Fibroblast of skin of left quadriceps (primary cell): Measurements from ENCODE around the gene DGAT2L6.
"Not testable (repeated sequence)": the region's sequence is repeated elsewhere in the genome, so short reads cannot be mapped to it uniquely, and the experiment has no call there.

Source experiments
- DNase-seq, 2 experiments: peaks; one replicate each; pipeline ENCODE4 v3.0.0-alpha.2; 2013; ENCODE audit warnings: low read depth in 2 of 2

The DGAT2L6 gene

DNA sequence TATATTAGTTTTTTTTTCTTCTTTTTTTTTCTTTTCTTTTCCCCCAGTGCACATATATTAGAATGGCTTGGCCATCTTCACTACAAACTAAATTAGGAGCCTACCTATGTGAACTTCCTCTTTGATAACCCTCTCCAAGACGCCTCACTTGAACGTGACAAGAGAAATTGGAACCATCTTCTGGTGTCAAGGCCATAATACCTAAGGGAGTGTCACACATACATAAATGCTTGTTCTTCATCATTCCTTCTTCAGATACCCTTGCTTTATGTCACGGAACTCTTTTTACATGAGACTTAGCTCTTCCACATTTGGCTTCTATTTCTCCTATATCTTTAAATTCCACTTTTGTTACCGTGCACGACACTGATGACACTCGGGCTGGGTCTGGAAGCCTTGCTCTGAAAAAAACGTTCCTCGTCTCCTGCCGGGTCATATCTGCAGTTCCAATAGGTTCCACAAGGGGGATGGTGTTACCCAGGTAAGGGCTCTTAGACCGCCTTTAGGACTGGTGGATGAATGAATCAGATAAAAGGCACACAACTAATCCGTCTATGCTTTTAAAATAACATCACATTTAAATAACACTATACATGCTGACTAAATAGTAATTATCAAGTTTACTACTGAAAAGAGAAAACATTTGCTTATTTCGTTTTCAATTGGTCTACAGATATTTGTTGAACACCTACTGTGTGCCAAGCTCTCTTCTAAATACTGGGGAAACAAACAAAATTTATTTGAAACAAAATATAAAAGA is 19.9 kb downstream of the DGAT2L6 start:
- DNase-seq: peak in 1 of 2 experiments; percentile 3

DNA sequence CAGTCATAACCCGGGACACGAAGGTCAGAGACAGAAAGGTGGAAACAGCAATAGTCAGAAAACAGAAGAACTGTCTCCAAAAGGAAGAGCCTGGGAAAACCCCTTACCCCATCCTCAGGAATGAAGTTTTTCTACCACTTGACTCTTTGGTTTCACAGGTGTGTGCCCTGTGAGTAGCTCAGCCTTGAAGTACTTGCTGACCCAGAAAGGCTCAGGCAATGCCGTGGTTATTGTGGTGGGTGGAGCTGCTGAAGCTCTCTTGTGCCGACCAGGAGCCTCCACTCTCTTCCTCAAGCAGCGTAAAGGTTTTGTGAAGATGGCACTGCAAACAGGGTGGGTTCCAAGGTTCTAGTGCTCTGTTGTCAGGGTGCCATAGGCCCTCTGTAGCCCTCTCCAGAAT is 24.4 kb downstream of the DGAT2L6 start:
- DNase-seq: no peak

DNA sequence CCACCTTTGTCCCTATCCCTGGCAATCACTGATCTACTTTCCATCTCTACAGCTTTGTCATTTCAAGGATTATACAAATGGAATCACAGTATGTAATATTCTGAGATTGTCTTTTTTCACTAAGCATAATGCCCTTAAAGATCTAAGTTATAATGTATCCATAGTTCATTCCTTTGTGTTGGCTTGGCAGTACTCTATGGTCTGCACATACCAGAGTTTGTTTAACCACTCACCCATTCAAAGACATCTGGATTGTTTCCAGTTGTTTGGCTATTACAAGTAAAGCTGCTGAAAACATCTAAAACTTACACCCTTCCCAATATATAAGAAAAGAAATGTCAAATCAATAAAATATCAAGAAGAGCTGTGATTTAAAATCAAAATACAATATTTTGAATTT is 31.2 kb downstream of the DGAT2L6 start:
- DNase-seq: no peak

DNA sequence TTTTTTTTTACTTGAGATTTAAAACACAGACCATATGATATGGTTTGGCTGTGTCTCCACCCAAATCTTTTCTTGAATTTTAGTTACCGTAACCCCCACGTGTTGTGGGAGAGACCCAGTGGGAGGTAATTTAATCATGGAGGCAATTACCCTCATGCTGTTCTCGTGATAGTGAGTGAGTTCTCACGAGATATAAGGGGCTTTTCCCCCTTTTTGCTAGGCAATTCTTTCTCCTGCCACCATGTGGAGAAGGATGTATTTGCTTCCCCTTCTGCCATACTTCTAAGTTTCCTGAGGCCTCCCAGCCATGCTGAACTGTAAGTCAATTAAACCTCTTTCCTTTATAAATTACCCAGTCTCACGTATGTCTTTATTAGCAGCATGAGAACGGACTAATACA is 32.3 kb downstream of the DGAT2L6 start:
- not testable (repeated sequence) for DNase-seq

DNA sequence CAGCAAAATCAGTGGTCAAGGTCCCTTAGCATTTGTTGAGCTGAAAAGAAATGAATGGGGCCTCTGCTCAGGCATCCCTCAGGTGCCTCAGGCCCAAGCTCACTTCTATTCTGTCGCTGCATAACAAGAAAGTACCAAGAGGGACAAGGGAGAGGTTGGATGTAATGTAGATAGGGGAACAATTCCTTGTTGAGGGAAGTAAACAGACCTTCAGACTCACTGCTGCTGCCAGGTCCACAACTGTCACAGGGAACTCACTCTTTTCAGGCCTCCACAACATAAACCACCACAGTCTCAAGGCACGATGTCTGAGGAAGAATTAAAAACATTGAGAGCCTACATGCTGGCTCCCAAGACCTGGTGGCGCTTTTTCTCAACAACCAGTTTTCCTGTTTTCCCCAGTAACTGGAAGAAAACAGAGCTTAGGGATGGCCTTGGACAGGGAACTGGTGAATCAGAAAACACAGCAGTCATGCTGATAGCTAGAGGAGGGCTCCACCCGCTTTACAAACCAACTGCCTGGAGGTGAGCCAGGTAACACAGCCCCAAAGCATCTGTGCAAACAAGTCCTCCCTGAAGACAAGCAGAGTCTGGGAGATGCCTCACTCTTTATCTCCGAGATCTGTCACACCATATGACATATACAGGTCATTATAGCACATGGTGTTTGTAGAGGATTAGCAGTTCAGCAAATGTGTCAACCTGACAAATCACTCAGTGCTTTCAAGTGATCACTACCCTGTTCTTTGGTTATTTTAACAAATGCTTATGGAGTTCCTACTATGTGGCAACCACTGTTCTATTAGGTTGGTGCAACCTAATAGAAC is 42.9 kb downstream of the DGAT2L6 start:
- DNase-seq: no peak

DNA sequence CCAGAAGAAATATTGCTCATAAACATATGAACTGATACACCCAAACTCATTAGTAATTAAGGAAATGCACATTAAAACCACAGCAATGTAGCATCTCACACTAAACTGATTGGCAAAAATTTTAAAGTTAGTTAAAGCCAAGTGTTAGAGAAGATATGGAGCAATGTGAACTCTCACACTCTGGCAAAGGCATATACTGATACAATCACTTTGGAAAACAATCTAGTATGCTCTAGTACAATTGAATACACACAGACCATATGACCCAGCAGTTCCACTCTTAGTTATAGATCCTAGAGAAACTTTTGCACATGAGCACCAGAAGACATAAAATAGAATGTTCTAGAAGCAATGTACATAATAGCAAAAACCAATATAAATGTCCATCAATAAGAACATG is 48.8 kb downstream of the DGAT2L6 start:
- DNase-seq: no peak

DNA sequence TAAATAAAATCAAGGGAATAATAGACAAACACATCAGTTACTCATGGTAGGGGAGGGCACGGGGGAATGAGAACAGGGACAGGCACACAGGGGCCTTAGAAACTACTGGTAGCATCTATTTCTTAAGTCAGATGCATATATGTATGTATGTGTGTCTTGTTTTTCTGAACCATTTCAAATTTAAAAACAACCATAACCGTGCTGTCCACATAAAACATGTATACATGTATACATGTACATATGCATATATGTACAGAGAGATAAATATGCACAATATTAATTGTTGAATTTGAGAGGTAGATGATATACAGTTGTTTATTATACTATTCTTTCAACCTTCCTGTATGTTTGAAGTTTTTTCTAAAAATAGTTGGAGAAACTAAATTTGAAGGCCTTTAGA is 49.4 kb downstream of the DGAT2L6 start:
- no peak for DNase-seq

DNA sequence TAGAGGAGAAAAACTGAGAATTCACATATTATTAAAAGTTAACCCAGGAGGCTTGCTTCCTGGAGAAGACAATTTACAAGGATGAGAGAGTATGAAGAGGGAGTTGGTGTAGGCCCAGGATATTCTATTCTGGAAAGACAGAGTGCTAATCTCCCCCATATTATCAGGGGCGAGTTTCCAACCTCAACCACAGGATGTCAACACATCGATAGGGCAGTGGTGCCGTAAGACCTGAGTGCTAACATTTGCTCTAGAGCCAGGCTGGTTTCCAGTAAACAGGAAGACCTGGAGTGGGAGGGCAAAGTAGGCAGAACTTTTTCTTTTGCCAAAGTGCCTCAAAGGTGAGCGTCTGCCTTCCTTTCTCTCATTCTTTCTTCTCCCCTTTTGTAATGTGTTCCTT is 54.4 kb downstream of the DGAT2L6 start:
- no peak for DNase-seq

DNA sequence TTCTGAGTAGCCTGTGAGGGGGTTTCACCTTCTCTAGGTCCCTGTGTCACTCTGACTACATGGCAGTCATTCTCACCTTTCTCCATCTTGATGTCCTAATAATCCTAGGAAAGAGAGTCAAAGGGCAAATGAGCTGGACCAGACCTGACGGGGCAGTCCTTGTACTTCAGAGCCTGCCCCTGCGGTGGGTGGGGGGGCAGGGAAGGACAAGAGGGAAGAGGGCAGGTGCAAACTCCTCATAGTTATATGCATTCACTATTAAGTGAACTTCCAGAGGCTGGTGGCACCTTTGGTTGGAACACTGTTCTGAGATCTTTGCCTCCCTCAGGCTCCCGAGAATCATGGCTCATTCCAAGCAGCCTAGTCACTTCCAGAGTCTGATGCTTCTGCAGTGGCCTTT is 57.1 kb downstream of the DGAT2L6 start, which contains the start of gene AWAT1:
TSS of gene AWAT1 (plus strand) at position 301 of the 400 bp plus-strand sequence. CDS start at position 342, 41 bp downstream.
- DNase-seq: no peak

DNA sequence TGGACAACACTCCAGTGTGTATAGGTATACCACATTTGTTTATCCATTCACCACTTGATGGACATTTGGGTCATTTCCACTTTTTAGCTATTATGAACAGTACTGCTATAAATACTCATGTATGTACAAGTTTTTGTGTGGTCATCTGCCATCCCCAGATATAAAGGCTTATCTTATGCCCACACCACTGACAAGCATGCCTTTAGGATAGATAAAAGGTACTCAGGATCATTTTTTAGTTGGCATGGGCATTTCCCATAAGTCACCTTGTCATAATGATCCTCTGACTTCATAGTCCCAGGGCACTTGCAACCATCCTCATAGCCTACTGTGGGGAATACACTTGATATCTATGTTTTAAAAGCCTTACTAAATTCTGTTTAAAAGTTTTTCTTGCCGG is 63.5 kb downstream of the DGAT2L6 start:
- DNase-seq: no peak

DNA sequence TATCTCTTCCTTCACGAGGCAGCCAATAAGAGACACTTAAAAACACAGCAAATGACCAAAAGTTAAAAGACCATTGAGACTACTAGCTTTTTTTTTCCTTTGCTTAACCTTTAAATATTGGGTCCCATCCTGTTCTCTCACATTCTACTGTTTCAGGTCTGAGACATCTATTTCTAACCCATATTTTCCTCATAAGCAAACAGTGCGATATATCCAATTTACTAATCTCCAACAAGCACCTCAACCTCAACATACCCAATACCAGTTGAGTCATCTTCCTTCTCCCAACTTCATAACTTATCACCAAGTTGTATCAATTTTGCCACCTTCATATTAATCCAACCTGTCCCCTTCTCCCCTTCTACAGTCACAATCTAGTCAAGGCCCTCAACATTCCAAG is 64.2 kb downstream of the DGAT2L6 start:
- DNase-seq: no peak

DNA sequence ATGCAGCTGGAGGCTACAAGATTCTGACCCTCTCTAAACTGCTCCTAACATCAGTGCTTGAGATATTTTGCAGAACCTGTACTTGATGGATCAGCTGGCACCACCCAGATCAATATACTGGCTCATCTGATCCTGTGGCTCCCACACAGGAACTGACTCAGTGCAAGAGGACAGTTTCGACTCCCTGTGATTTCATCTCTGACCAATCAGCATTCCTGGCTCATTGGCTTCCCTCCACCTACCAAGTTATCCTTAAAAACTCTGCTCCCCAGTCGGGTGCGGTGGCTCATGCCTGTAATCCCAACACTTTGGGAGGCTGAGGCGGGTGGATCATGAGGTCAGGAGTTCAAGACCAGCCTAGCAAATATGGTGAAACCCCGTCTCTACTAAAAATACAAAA is 66.3 kb downstream of the DGAT2L6 start:
- DNase-seq: not testable (repeated sequence)

DNA sequence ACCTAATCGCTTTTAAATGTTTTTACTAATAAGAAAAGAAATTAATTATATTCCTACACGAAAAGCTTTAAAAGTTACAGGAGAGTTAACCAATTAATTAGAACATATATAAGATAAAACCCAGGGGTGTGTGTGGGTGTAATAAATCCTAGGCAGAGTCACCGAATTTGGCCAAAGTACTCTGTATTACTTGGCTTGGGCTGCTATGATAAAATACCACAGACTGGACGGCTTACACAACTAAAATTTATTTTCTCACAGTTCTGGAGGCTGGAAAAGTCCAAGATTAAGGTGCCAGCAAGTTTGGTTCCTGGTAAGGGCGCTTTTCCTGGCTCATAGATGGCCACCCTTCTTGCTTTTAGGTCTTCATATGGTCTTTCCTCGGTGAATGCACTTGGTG is 67.6 kb downstream of the DGAT2L6 start:
- DNase-seq: no peak

DNA sequence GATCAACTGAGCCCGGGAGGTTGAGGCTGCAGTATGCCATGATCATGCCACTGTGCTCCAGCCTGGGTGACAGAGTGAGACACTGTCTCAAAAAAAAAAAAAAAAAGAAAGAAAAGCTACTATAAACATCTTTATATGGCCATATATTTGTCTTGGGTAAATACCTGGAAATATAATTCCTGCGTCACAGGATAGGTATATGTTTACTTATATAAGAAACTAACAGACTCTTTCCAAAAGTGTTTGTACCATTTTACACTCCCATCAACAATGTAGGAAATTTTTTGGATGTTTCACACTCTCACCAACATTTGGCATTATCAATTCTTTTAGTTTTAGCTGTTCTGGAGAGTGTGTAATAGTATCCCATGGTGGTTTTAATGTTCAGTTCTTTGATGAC is 70.0 kb downstream of the DGAT2L6 start:
- DNase-seq: no peak

DNA sequence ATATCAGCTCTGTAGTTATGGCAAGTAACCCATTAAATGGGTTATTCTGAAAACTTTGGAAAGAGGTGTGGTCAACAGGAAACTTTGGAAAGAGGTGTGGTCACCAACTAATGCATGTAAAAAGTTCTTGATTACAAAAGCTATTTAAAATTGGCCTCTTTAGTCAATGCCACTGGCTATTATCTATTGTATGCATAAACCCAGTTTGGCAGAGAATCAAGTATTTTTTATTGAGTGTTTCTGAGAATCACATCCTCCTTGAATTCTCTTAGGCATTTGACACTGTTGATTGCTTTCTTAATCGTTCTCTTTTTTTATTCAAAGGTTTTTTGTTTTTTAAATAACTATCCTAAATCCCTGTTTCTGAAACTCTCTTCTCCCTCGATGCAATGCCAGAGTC is 75.2 kb downstream of the DGAT2L6 start:
- DNase-seq: no peak

DNA sequence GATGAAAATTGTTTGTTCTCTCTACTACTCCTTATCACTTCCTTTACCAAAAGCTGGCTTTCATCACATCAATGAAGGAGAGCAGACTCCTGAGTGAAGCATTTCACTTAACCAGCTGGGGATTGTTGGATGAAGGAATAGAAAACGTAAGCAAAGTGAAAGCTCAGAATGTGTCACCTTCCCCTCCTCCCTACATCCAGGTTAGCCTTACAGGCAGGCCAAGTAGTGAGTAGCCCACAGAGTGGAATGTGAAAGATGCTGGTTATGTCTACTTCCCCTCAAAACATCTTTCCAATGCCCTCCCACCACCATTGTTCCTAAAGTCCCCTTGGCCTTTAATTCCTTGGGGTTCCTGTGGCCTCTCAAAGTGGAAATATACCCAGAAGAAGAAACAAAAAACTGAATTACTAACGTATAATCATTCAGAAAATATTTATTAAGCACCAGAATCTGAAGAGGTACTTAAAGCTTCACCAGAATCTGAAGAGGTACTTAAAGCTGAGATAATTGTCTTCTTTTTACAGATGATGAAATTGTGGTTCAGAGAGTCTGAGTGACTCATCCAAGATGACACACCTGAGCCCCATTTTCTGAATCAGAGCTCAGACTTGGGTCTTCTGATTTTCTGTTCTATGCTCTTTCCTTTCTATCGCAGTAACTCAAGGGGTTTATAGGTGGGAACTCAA is 76.2 kb downstream of the DGAT2L6 start:
- DNase-seq: no peak

DNA sequence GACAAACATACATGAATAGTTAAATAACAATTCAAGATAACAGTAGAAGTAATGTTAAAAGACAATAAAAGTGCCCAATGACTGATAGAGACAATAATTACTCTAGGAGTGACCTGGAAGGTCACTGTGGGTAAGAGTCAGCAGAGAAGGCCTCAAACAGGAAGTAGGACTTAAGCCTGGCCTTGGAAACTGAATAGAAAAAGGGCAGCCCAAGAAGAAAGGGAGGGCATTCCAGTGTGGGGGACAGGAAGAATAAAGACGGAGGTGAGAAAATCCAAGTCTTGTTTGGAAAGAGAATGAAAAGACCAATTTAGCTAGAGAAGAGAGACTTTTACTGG is 76.7 kb downstream of the DGAT2L6 start:
- no peak for DNase-seq

DNA sequence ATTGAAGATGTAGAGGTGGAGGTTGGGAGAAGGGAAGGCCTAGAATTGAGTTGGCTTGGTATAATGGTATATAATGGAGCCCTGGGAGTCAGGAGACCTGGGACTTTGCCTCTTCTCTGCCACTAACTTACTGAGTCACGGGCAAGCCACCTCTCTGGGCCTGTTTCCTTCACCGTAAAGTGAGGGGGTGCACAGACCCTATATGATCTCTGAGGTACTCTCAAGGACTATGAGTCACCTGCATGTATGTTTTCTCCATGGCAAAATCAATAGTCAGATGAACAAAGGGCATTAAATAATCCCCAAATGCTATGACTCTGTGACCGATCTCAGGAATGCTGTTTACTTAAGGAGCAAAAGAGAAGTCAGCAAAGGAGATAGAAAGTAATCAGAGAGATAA is 77.6 kb downstream of the DGAT2L6 start:
- DNase-seq: no peak
